ENCODE measurements around the gene NTM. TPM values are rescaled to one million over a fixed set of nuclear protein-coding genes. Genes with fewer than 3 reads are reported as not detected.

NTM gene
- total RNA-seq, 1 donor from 2014 or later, result 4.3 TPM

DNA sequence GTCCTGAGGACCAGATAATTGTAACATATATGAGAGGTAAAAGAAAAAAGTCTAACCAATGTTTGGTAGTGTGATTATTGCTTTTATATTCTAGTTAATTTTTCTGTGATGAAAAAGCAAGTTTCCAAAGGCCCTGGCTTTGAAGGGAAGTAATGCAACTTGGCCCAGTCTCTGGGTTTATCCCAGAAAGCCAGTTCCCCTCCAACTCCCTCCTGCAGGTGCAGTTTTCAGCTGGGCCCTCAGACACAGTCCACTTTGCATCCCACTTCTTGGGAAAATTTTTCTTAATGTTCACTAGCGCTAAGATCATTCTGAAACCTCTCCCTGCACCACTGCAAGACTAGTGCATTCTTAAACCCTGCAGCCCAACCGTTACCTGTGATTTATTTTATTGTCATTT, 586.8 kb downstream of the NTM start:
- Mint-ChIP-seq H3K4me3 (ENCODE audit: low read depth) (no peak overlapping the region), H3K36me3 (ENCODE audit: insufficient read depth) (no peaks in the 10 kb centered on the region), H3K9me3 (ENCODE audit: low read depth) (peaks cover 4% of the 10 kb centered on the region), H3K27ac (no peak overlapping the region), H3K27me3 (peaks cover 25% of the 10 kb centered on the region), H3K4me1 (ENCODE audit: low read depth) (peaks cover 6% of the 10 kb centered on the region)
- no peak for TF ChIP-seq CTCF (IDR thresholded peaks at IDR 0.05; ENCODE audit: unreplicated experiment)
- no peak for DNase-seq (ENCODE audit: low spot score, unreplicated experiment)

DNA sequence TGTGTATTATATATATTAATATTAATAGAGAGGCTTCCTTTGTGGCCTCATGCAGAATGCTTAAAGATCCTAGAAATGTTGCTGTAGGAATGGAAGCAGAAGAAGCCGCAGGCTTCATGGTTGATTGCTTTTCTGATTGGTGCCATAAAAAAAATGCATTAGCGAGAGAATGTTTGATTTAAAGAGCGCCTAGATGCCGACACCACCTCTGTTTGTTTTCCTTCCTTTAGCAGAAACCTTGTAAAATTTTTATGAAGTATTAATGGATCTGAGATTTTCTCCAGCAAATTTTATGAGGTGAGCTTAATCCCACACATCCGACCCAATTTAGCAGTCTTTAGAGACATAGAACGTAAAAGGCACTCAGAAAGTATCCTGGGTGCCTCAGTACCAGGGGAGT, 587.5 kb downstream of the NTM start:
- Mint-ChIP-seq H3K27me3 (peaks cover 27% of the 10 kb centered on the region), H3K4me3 (ENCODE audit: low read depth) (no peak overlapping the region), H3K9me3 (ENCODE audit: low read depth) (peaks cover 4% of the 10 kb centered on the region), H3K36me3 (ENCODE audit: insufficient read depth) (no peaks in the 10 kb centered on the region), H3K4me1 (ENCODE audit: low read depth) (peaks cover 6% of the 10 kb centered on the region), H3K27ac (no peak overlapping the region)
- TF ChIP-seq CTCF (IDR thresholded peaks at IDR 0.05; ENCODE audit: unreplicated experiment), result no peak
- no peak for DNase-seq (ENCODE audit: low spot score, unreplicated experiment)

- Mint-ChIP-seq H3K4me1 (ENCODE audit: low read depth) (peaks cover 5% of the 10 kb centered on the region), H3K27ac (no peak overlapping the region), H3K9me3 (ENCODE audit: low read depth) (peaks cover 7% of the 10 kb centered on the region), H3K36me3 (ENCODE audit: insufficient read depth) (no peaks in the 10 kb centered on the region), H3K4me3 (ENCODE audit: low read depth) (no peak overlapping the region), H3K27me3 (peaks cover 23% of the 10 kb centered on the region)
- no peak for DNase-seq (ENCODE audit: low spot score, unreplicated experiment)
- no peak for TF ChIP-seq CTCF (IDR thresholded peaks at IDR 0.05; ENCODE audit: unreplicated experiment)
Observed at GRCh38 chr11:131962818-131963217, 592.4 kb downstream of the NTM start.

DNA sequence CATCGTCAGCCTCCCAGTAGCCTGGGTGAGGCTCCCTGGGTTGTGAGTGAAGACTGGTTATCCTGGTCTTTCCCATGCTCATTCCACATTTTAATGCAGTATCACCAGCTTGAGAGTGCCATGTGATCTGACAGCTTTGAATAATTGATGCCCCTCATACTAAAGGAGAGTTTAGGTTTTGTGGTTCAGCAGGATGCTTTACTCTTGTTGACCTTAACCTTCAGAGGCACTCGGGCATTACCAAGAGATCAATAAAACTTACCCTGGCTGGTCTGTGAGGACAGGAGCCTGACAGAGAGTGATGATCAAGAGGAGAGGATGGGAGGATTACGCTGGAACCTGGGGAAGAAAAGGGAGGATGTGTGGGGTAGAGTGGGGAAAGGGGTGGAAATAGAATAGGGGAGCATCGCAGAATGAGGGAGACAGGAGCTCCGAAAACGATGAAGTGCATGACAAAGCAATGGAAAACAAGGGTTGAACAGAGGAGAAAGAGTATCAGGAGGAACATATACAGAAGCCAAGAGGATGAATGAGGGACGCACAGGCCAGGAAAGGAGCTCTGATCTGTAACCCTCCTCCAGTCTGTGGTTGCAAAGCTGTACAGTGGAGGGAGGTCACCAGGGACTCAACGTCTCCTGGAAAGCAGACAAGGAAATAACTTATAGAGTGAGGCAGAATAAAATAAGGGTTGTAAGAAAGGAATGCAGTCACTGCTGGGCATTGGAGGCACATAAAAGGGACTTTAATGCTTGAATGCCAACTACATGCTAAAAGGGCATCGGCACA, 594.5 kb downstream of the NTM start:
- H3K4me3 Mint-ChIP-seq (ENCODE audit: low read depth), result no peak overlapping the region
- H3K27me3 Mint-ChIP-seq, result peaks cover 23% of the 10 kb centered on the region
- no peak for TF ChIP-seq CTCF (IDR thresholded peaks at IDR 0.05; ENCODE audit: unreplicated experiment)
- H3K4me1 Mint-ChIP-seq (ENCODE audit: low read depth), result peaks cover 5% of the 10 kb centered on the region
- no peaks in the 10 kb centered on the region for H3K36me3 Mint-ChIP-seq (ENCODE audit: insufficient read depth)
- no peak for DNase-seq (ENCODE audit: low spot score, unreplicated experiment)
- peaks cover 3% of the 10 kb centered on the region for H3K9me3 Mint-ChIP-seq (ENCODE audit: low read depth)
- H3K27ac Mint-ChIP-seq, result no peak overlapping the region

DNA sequence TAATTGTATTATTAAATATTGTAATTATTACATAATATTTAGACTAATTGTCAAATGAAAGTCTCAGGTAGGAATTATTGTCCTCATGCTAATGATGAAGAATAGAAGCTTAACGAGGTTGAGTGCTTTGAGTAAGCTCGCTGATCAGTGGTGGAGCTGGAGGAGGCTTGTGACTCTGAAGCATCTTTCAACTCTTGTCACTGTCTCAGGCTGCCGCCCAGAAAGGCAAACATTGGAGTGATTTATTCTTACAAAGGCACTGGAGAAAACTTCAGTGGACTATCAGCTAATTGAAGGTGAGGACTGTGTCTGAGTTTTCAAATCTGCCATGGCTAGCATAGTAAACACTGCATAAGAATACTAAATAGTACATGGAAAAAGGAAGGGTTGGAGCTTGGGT, 595.1 kb downstream of the NTM start:
- H3K27me3 Mint-ChIP-seq, result peaks cover 24% of the 10 kb centered on the region
- peaks cover 3% of the 10 kb centered on the region for H3K9me3 Mint-ChIP-seq (ENCODE audit: low read depth)
- H3K4me3 Mint-ChIP-seq (ENCODE audit: low read depth), result no peak overlapping the region
- H3K36me3 Mint-ChIP-seq (ENCODE audit: insufficient read depth), result no peaks in the 10 kb centered on the region
- peaks cover 5% of the 10 kb centered on the region for H3K4me1 Mint-ChIP-seq (ENCODE audit: low read depth)
- H3K27ac Mint-ChIP-seq, result no peak overlapping the region
- no peak for TF ChIP-seq CTCF (IDR thresholded peaks at IDR 0.05; ENCODE audit: unreplicated experiment)
- no peak for DNase-seq (ENCODE audit: low spot score, unreplicated experiment)
